HepG2 (cell line): ENCODE data around the gene PAQR6. TPM values are rescaled to one million over a fixed set of nuclear protein-coding genes. Genes with fewer than 3 reads are reported as not detected.

Experiments used
- CAMTA2 ChIP-seq: sonication (generic); formaldehyde crosslinking; IDR thresholded peaks from 2 replicates; pipeline ENCODE4 v1.4.0; 2020; ENCODE audit warnings: mild to moderate bottlenecking, missing genetic modification reagents, borderline replicate concordance
- ETV5 ChIP-seq: IDR thresholded peaks from 2 replicates; pipeline ENCODE4 v1.6.1; 2018; ENCODE audit warnings: missing biosample characterization, missing genetic modification reagents, inconsistent platforms, borderline replicate concordance
- FOXP1 ChIP-seq, 2 experiments: fragments of 450-650 bp in 1 of 2; IDR thresholded peaks; 2 replicates each; pipeline ENCODE4 v1.6.1; 2017 to 2018; ENCODE audit warnings: antibody characterized with exemption in 1 of 2
- KDM4B ChIP-seq: sonication (generic); formaldehyde crosslinking; IDR thresholded peaks from 2 replicates; pipeline ENCODE4 v1.4.0; 2020; ENCODE audit warnings: missing genetic modification reagents
- PRPF4 ChIP-seq: fragments of 200-400 bp; formaldehyde crosslinking; IDR thresholded peaks from 2 replicates; pipeline ENCODE4 v1.6.1; 2016; ENCODE audit warnings: low read length, low read depth; ENCODE audit not compliant: poor library complexity, severe bottlenecking
- PTBP1 ChIP-seq: fragments of 200-400 bp; formaldehyde crosslinking; IDR thresholded peaks from 2 replicates; pipeline ENCODE4 v1.6.1; 2018; ENCODE audit warnings: low read length, low read depth; ENCODE audit not compliant: poor library complexity, severe bottlenecking
- SOX13 ChIP-seq, 3 experiments: fragments of 450-650 bp in 1 of 3; sonication (generic) in 1 of 3; formaldehyde crosslinking in 1 of 3; IDR thresholded peaks in 2 of 3; conservative IDR thresholded peaks in 1 of 3; 2 replicates each; pipeline versions ENCODE4 v1.5.0 to v1.6.1; 2016 to 2020; ENCODE audit warnings: antibody characterized with exemption in 1 of 3, mild to moderate bottlenecking in 1 of 3, missing compliant biosample characterization in 1 of 3, missing genetic modification reagents in 1 of 3, moderate library complexity in 1 of 3
- TGIF2 ChIP-seq: IDR thresholded peaks from 2 replicates; pipeline ENCODE4 v1.6.1; 2016; ENCODE audit warnings: control low read depth, missing compliant biosample characterization
- ZFP36L2 ChIP-seq: sonication (generic); formaldehyde crosslinking; IDR thresholded peaks from 2 replicates; pipeline ENCODE4 v1.4.0; 2020; ENCODE audit warnings: missing genetic modification reagents
- ZNF460 ChIP-seq: sonication (generic); formaldehyde crosslinking; IDR thresholded peaks from 2 replicates; pipeline ENCODE4 v1.5.1; 2020; ENCODE audit warnings: missing genetic modification reagents, mild to moderate bottlenecking, borderline replicate concordance
- ZNF549 ChIP-seq: sonication (generic); formaldehyde crosslinking; IDR thresholded peaks from 2 replicates; pipeline ENCODE4 v1.5.0; 2020; ENCODE audit warnings: missing genetic modification reagents
- polyA plus RNA-seq, 8 experiments: library from polyadenylated mRNA; depleted of rRNA in 3 of 8; stranded (reverse) in 7 of 8; unstranded in 1 of 8; fragments of >200 nt; fragmentation: Illumina TruSeq in 4 of 8; extraction: Trizol in 4 of 8; gene quantifications; 2 replicates each; pipeline versions ENCODE4 v1.2.1 to v1.2.3, GENCODE V29; 2011 to 2016; ENCODE audit warnings: low read depth in 4 of 8, missing spikeins in 1 of 8, mixed read lengths in 1 of 8; ENCODE audit not compliant: insufficient read depth in 1 of 8
- total RNA-seq, 5 experiments: library from RNA; depleted of rRNA; stranded (reverse); fragments of >200 nt; fragmentation: Illumina TruSeq; extraction: Trizol; gene quantifications; 2 replicates each; pipeline ENCODE4 v1.2.3, GENCODE V29; 2016; ENCODE audit warnings: low read depth in 1 of 5
- TF ChIP-seq, protein P1 (sequence below): sonication (generic); formaldehyde crosslinking; IDR thresholded peaks from 2 replicates; pipeline ENCODE4 v1.8.1; 2022; ENCODE audit warnings: mild to moderate bottlenecking, missing genetic modification reagents
- TF ChIP-seq, protein P2 (sequence below), 2 experiments: fragments of 450-650 bp in 1 of 2; sonication (generic) in 1 of 2; formaldehyde crosslinking; IDR thresholded peaks; 2 replicates each; pipeline versions ENCODE4 v1.5.0 to v1.8.0; 2020 to 2022; ENCODE audit warnings: mild to moderate bottlenecking in 1 of 2, missing genetic modification reagents in 1 of 2
- TF ChIP-seq, protein P3 (sequence below): sonication (generic); formaldehyde crosslinking; IDR thresholded peaks from 2 replicates; pipeline ENCODE4 v1.9.0; 2021; ENCODE audit warnings: mild to moderate bottlenecking, missing genetic modification reagents
- TF ChIP-seq, protein P4 (sequence below): sonication (generic); formaldehyde crosslinking; IDR thresholded peaks from 2 replicates; pipeline ENCODE4 v1.5.1; 2020; ENCODE audit warnings: mild to moderate bottlenecking, missing genetic modification reagents, moderate library complexity

The PAQR6 gene
- total and polyA plus RNA-seq, 2 of the 13 experiments (the other 11 are each of a cell fraction or from before 2014, with no cell fraction given) = 0.82 to 1.4 TPM

DNA sequence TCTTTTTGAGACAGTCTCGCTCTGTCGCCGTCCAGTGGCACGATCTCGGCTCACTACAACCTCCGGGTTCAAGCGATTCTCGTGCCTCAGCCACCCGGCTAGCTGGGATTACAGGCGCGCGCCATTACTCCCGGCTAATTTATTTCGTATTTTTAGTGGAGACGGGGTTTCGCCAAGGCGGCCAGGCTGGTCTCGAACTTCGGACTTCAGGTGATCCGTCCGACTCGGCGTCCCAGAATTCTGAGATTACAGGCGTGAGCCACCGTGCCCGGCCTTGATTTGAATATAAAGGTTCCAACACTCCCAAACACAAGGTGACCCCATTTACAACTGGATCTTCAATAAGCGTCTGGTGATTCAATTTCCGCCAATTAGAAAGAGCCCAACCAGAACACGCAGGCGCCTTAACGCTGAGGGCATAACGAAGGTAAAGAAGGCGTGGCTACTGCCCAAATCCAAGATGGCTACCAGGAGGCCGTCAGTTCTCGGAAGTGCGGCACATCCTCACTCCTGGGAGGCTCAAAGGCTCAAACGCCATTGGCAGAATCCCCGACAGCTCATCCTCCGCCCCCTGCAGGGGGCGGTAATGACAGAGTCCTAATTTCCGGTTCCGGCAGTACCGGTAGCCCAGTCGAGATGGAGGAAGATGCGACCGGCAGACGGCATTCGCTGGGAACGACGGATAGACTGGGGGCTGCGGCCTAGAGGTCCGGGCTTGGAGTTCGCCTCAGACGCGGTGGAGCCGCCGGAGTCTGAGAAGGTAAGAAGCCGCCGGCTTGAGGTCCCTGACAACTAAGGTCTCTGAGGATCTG is 54.2 kb downstream of the PAQR6 start, which contains the start of gene SLC25A44 (continued):
- TF ChIP-seq PTBP1 = no peak
- TF ChIP-seq, protein P1, sequence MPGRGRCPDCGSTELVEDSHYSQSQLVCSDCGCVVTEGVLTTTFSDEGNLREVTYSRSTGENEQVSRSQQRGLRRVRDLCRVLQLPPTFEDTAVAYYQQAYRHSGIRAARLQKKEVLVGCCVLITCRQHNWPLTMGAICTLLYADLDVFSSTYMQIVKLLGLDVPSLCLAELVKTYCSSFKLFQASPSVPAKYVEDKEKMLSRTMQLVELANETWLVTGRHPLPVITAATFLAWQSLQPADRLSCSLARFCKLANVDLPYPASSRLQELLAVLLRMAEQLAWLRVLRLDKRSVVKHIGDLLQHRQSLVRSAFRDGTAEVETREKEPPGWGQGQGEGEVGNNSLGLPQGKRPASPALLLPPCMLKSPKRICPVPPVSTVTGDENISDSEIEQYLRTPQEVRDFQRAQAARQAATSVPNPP = no peak
- peak; percentile 90 for TF ChIP-seq PRPF4
- TF ChIP-seq, protein P2, sequence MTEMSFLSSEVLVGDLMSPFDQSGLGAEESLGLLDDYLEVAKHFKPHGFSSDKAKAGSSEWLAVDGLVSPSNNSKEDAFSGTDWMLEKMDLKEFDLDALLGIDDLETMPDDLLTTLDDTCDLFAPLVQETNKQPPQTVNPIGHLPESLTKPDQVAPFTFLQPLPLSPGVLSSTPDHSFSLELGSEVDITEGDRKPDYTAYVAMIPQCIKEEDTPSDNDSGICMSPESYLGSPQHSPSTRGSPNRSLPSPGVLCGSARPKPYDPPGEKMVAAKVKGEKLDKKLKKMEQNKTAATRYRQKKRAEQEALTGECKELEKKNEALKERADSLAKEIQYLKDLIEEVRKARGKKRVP (CRISPR knock-in tag; IDR thresholded peaks at IDR 0.05) = no peak
- TF ChIP-seq ETV5 = peak; percentile 76; the same call in 1 of the 2 replicates
- TF ChIP-seq, protein P3, sequence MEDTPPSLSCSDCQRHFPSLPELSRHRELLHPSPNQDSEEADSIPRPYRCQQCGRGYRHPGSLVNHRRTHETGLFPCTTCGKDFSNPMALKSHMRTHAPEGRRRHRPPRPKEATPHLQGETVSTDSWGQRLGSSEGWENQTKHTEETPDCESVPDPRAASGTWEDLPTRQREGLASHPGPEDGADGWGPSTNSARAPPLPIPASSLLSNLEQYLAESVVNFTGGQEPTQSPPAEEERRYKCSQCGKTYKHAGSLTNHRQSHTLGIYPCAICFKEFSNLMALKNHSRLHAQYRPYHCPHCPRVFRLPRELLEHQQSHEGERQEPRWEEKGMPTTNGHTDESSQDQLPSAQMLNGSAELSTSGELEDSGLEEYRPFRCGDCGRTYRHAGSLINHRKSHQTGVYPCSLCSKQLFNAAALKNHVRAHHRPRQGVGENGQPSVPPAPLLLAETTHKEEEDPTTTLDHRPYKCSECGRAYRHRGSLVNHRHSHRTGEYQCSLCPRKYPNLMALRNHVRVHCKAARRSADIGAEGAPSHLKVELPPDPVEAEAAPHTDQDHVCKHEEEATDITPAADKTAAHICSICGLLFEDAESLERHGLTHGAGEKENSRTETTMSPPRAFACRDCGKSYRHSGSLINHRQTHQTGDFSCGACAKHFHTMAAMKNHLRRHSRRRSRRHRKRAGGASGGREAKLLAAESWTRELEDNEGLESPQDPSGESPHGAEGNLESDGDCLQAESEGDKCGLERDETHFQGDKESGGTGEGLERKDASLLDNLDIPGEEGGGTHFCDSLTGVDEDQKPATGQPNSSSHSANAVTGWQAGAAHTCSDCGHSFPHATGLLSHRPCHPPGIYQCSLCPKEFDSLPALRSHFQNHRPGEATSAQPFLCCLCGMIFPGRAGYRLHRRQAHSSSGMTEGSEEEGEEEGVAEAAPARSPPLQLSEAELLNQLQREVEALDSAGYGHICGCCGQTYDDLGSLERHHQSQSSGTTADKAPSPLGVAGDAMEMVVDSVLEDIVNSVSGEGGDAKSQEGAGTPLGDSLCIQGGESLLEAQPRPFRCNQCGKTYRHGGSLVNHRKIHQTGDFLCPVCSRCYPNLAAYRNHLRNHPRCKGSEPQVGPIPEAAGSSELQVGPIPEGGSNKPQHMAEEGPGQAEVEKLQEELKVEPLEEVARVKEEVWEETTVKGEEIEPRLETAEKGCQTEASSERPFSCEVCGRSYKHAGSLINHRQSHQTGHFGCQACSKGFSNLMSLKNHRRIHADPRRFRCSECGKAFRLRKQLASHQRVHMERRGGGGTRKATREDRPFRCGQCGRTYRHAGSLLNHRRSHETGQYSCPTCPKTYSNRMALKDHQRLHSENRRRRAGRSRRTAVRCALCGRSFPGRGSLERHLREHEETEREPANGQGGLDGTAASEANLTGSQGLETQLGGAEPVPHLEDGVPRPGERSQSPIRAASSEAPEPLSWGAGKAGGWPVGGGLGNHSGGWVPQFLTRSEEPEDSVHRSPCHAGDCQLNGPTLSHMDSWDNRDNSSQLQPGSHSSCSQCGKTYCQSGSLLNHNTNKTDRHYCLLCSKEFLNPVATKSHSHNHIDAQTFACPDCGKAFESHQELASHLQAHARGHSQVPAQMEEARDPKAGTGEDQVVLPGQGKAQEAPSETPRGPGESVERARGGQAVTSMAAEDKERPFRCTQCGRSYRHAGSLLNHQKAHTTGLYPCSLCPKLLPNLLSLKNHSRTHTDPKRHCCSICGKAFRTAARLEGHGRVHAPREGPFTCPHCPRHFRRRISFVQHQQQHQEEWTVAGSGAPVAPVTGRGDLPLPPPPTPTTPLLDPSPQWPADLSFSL (CRISPR knock-in tag) = no peak
- no peak for TF ChIP-seq ZNF549 (CRISPR knock-in tag)
- TF ChIP-seq, protein P4, sequence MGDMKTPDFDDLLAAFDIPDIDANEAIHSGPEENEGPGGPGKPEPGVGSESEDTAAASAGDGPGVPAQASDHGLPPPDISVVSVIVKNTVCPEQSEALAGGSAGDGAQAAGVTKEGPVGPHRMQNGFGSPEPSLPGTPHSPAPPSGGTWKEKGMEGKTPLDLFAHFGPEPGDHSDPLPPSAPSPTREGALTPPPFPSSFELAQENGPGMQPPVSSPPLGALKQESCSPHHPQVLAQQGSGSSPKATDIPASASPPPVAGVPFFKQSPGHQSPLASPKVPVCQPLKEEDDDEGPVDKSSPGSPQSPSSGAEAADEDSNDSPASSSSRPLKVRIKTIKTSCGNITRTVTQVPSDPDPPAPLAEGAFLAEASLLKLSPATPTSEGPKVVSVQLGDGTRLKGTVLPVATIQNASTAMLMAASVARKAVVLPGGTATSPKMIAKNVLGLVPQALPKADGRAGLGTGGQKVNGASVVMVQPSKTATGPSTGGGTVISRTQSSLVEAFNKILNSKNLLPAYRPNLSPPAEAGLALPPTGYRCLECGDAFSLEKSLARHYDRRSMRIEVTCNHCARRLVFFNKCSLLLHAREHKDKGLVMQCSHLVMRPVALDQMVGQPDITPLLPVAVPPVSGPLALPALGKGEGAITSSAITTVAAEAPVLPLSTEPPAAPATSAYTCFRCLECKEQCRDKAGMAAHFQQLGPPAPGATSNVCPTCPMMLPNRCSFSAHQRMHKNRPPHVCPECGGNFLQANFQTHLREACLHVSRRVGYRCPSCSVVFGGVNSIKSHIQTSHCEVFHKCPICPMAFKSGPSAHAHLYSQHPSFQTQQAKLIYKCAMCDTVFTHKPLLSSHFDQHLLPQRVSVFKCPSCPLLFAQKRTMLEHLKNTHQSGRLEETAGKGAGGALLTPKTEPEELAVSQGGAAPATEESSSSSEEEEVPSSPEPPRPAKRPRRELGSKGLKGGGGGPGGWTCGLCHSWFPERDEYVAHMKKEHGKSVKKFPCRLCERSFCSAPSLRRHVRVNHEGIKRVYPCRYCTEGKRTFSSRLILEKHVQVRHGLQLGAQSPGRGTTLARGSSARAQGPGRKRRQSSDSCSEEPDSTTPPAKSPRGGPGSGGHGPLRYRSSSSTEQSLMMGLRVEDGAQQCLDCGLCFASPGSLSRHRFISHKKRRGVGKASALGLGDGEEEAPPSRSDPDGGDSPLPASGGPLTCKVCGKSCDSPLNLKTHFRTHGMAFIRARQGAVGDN = peak; percentile 81
- TF ChIP-seq TGIF2 = no peak
- no peak for TF ChIP-seq SOX13 (IDR thresholded peaks at IDR 0.05)
- no peak; a peak in 1 of 4 replicates for TF ChIP-seq SOX13 (CRISPR knock-in tag; conservative IDR thresholded peaks at IDR 0.05 in 1 of 2, IDR thresholded peaks at IDR 0.05 in 1 of 2)
- TF ChIP-seq ZNF460 (CRISPR knock-in tag) = no peak; the same call in 1 of the 2 replicates
- no peak for TF ChIP-seq CAMTA2 (CRISPR knock-in tag)
- no peak for TF ChIP-seq ZFP36L2 (CRISPR knock-in tag)
- no peak for TF ChIP-seq KDM4B (CRISPR knock-in tag)
- no peak for TF ChIP-seq FOXP1 (IDR thresholded peaks at IDR 0.05)
- TF ChIP-seq FOXP1 (CRISPR knock-in tag; IDR thresholded peaks at IDR 0.05) = no peak
